T-cell (primary cell): ENCODE results near the gene ATP5F1E. TPM values are rescaled to one million over a fixed set of nuclear protein-coding genes. Genes with fewer than 3 reads are reported as not detected.

Experiments
- ATAC-seq, 4 experiments: fragments of 200-7000 bp in 3 of 4; fragments of 150-1000 bp in 1 of 4; cut with Tn5 transposase; replicated peaks in 1 of 4; 1 replicate in 3 of 4; 2 replicates in 1 of 4; pipeline ENCODE4 v1.10.0; 2021; ENCODE audit warnings: moderate library complexity in 3 of 4, mild to moderate bottlenecking in 2 of 4, moderate number of reproducible peaks in 1 of 4
- CTCF ChIA-PET, 2 donors: fragments of 300-600 bp; sonication (Branson Sonifier 250); formaldehyde crosslinking; loops; one replicate each; lab custom pipeline; 2022; ENCODE audit warnings: antibody characterized with exemption in 2 of 2; lab: Charles Lee
- POLR2A ChIA-PET, 2 donors: fragments of 300-600 bp; sonication (Branson Sonifier 250); formaldehyde crosslinking; loops; one replicate each; lab custom pipeline; 2022; ENCODE audit warnings: antibody characterized with exemption in 2 of 2; lab: Charles Lee
- DNase-seq, 35 experiments: peaks; one replicate each; pipeline versions ENCODE4 v3.0.0 to v3.0.0-alpha.2; 2013 to 2023
- H3K27ac ChIP-seq: one replicate; pipeline ENCODE4 v1.5.1; 2013; ENCODE audit warnings: low read length
- H3K27me3 ChIP-seq, 2 experiments: replicated peaks in 1 of 2; 1 replicate in 1 of 2; 2 replicates in 1 of 2; pipeline versions ENCODE4 v1.6.1 to v1.7.0; 2013; ENCODE audit warnings: low read length in 1 of 2, mixed read lengths in 1 of 2; ENCODE audit not compliant: control insufficient read depth in 2 of 2, insufficient read depth in 2 of 2; ENCODE audit errors: extremely low read depth in 1 of 2
- H3K36me3 ChIP-seq, 2 donors: 1 replicate in 1 of 2; 2 replicates in 1 of 2; pipeline versions ENCODE4 v1.6.1 to v1.7.0; 2013; ENCODE audit warnings: low read length in 1 of 2; ENCODE audit not compliant: control insufficient read depth in 2 of 2, insufficient read depth in 1 of 2; ENCODE audit errors: extremely low read depth in 1 of 2
- H3K4me1 ChIP-seq, 2 experiments: 1 replicate in 1 of 2; 2 replicates in 1 of 2; pipeline versions ENCODE4 v1.6.1 to v1.7.0; 2013; ENCODE audit warnings: low read length in 2 of 2, mixed read lengths in 1 of 2; ENCODE audit not compliant: insufficient read depth in 2 of 2, control insufficient read depth in 1 of 2; ENCODE audit errors: extremely low read depth in 1 of 2
- H3K4me3 ChIP-seq, 2 donors: 1 replicate in 1 of 2; 2 replicates in 1 of 2; pipeline versions ENCODE4 v1.5.1 to v1.7.0; 2013; ENCODE audit warnings: mild to moderate bottlenecking in 2 of 2, low read length in 1 of 2, moderate library complexity in 1 of 2; ENCODE audit not compliant: control insufficient read depth in 1 of 2; ENCODE audit errors: extremely low read depth in 1 of 2
- H3K9me3 ChIP-seq: 2 replicates; pipeline ENCODE4 v1.7.0; 2013
- H3K27ac Mint-ChIP-seq, 2 donors: one replicate each; pipeline ENCODE4 v1.8.0; 2020 to 2021; ENCODE audit warnings: mild to moderate bottlenecking in 2 of 2, mixed read lengths in 2 of 2
- H3K27me3 Mint-ChIP-seq, 2 donors: one replicate each; pipeline ENCODE4 v1.8.0; 2021 to 2022; ENCODE audit warnings: mixed read lengths in 2 of 2
- H3K36me3 Mint-ChIP-seq: one replicate; pipeline ENCODE4 v1.8.0; 2021; ENCODE audit warnings: mixed read lengths
- H3K4me1 Mint-ChIP-seq, 3 donors: one replicate each; pipeline ENCODE4 v1.8.0; 2020 to 2022; ENCODE audit warnings: mixed read lengths in 3 of 3, mild to moderate bottlenecking in 1 of 3
- H3K4me3 Mint-ChIP-seq, 3 donors: one replicate each; pipeline ENCODE4 v1.8.0; 2020 to 2022; ENCODE audit warnings: mild to moderate bottlenecking in 3 of 3, mixed read lengths in 3 of 3, moderate library complexity in 3 of 3
- H3K9me3 Mint-ChIP-seq, 3 donors: one replicate each; pipeline ENCODE4 v1.8.0; 2020 to 2022; ENCODE audit warnings: mixed read lengths in 3 of 3
- whole genome bisulfite sequencing: methylation state at CpG from one replicate; pipeline ENCODE4 v1.1.5; 2013; ENCODE audit warnings: missing lambda C conversion rate; ENCODE audit not compliant: insufficient coverage; 5-methylcytosine and 5-hydroxymethylcytosine counted together
- total RNA-seq, 35 experiments: library from RNA in 6 of 35; stranded (reverse) in 6 of 35; fragments of 120-200 nt in 1 of 35; gene quantifications; one replicate each; pipeline versions ENCODE4 v1.2.1 to v1.2.4 and lab custom pipeline; 2013 to 2026

Gene ATP5F1E
- total RNA-seq, 5 donors from 2014 or later (not counting 1 experiment from before 2014, with no cell fraction given), result 50.6 to 105 (median 62.4) TPM

- Mint-ChIP-seq H3K27me3 (no peaks in the 10 kb centered on the region), H3K9me3 (no peaks in the 10 kb centered on the region), H3K4me3 (no peak overlapping the region), H3K27ac (peak overlapping the region in 1 of 2 donors; percentile 35), H3K4me1 (peaks cover 41 to 52% (median 46%) of the 10 kb centered on the region in 3 donors), H3K36me3 (peaks cover 57% of the 10 kb centered on the region)
- DNase-seq, result no peak
- ATAC-seq, result no peak
- Histone ChIP-seq H3K4me3 (no peak overlapping the region), H3K9me3 (no peaks in the 10 kb centered on the region), H3K27me3 (no peaks in the 10 kb centered on the region), H3K36me3 (peaks cover 0 to 50% of the 10 kb centered on the region in 2 donors), H3K27ac (no peak overlapping the region), H3K4me1 (peaks cover 20 to 34% of the 10 kb centered on the region in 2 experiments)
- ChIA-PET POLR2A (no interaction called here), CTCF (no interaction called here)
- WGBS, result 100% methylated on average over 1 of the region's 2 CpGs
These were observed 1.6 kb upstream of the ATP5F1E start for GRCh38 chr20:59033616-59034165.

- Mint-ChIP-seq H3K27ac (peak overlapping the region; percentile 92 to 96), H3K4me3 (peak overlapping the region; percentile 83 to 95 (median 91)), H3K27me3 (no peaks in the 10 kb centered on the region), H3K36me3 (peaks cover 59% of the 10 kb centered on the region), H3K4me1 (peaks cover 47 to 57% (median 49%) of the 10 kb centered on the region in 3 donors), H3K9me3 (no peaks in the 10 kb centered on the region)
- no peak for DNase-seq
- no peak for ATAC-seq
- CTCF ChIA-PET, result no interaction called here
- H3K36me3 ChIP-seq, result peaks cover 0 to 54% of the 10 kb centered on the region in 2 donors
- peaks cover 23 to 37% of the 10 kb centered on the region in 2 experiments for H3K4me1 ChIP-seq
- no peaks in the 10 kb centered on the region for H3K9me3 ChIP-seq
- peak overlapping the region in 1 of 2 donors; percentile 62 for H3K4me3 ChIP-seq
- peak overlapping the region; percentile 78 for H3K27ac ChIP-seq
- H3K27me3 ChIP-seq, result no peaks in the 10 kb centered on the region
- no CpG with 5 or more reads among the region's 1 CpG for WGBS
- POLR2A ChIA-PET, result interaction anchor here in 1 of 2 donors (0.6 to 1.1 kb wide), 2 partner anchors 25 to 55 kb away, joined by 3 read pairs; no protein-coding TSS in a partner anchor
These were observed 958 bp upstream of the ATP5F1E start for GRCh38 chr20:59033093-59033492.

- ChIA-PET CTCF (interaction anchor here (0.6 to 1.7 kb wide), 9 partner anchors 9 to 175 kb away, joined by 3 to 12 read pairs (median 3); partner anchors contain the start of gene PRELID3B (in 1 of the 2)), POLR2A (interaction anchor here (0.6 to 2.2 kb wide), 9 partner anchors 9 to 134 kb away, joined by 3 to 31 read pairs (median 3); partner anchors contain the start of genes PRELID3B (in 1 of the 2) and ZNF831 (in 1 of the 2))
- Mint-ChIP-seq H3K27ac (peak overlapping the region; percentile 92 to 96), H3K4me1 (peaks cover 51 to 58% (median 51%) of the 10 kb centered on the region in 3 donors), H3K4me3 (peak overlapping the region; percentile 83 to 95 (median 91)), H3K27me3 (no peaks in the 10 kb centered on the region), H3K9me3 (no peaks in the 10 kb centered on the region), H3K36me3 (peaks cover 58% of the 10 kb centered on the region)
- H3K27ac ChIP-seq, result peak overlapping the region; percentile 78
- peaks cover 23 to 37% of the 10 kb centered on the region in 2 experiments for H3K4me1 ChIP-seq
- H3K27me3 ChIP-seq, result no peaks in the 10 kb centered on the region
- H3K36me3 ChIP-seq, result peaks cover 0 to 53% of the 10 kb centered on the region in 2 donors
- H3K9me3 ChIP-seq, result no peaks in the 10 kb centered on the region
- WGBS, result 5% methylated on average over 9 of the region's 13 CpGs
- DNase-seq, result no peak
- ATAC-seq, result peak in 1 of 4 experiments; percentile 22
- H3K4me3 ChIP-seq, result peak overlapping the region; percentile 58 to 62
These were observed 551 bp upstream of the ATP5F1E start for GRCh38 chr20:59032713-59033059.

GRCh38 chr20:59031564-59032022 lies 542 bp downstream of the ATP5F1E start:
- DNase-seq (peak in 1 of 35 experiments; percentile 45), ATAC-seq (no peak)
- POLR2A ChIA-PET, result interaction anchor here (0.5 to 2.2 kb wide), 6 partner anchors 11 to 339 kb away, joined by 3 to 31 read pairs (median 4); partner anchors contain the start of genes NPEPL1 (in 1 of the 2), PRELID3B (in 1 of the 2) and ZNF831 (in 1 of the 2)
- H3K36me3 Mint-ChIP-seq, result peaks cover 58% of the 10 kb centered on the region
- CTCF ChIA-PET, result interaction anchor here in 1 of 2 donors (0.7 to 1.7 kb wide), 9 partner anchors 10 to 222 kb away, joined by 3 to 12 read pairs (median 4); partner anchors contain the start of gene PRELID3B
- peak overlapping the region; percentile 91 to 95 (median 94) for H3K4me3 Mint-ChIP-seq
- no peaks in the 10 kb centered on the region for H3K9me3 ChIP-seq
- peak overlapping the region; percentile 78 to 88 for H3K4me3 ChIP-seq
- H3K4me1 Mint-ChIP-seq, result peaks cover 54 to 59% (median 56%) of the 10 kb centered on the region in 3 donors
- H3K36me3 ChIP-seq, result peaks cover 0 to 54% of the 10 kb centered on the region in 2 donors
- H3K27me3 Mint-ChIP-seq, result no peaks in the 10 kb centered on the region
- WGBS, result 0% methylated on average over 7 of the region's 13 CpGs
- no peaks in the 10 kb centered on the region for H3K27me3 ChIP-seq
- H3K27ac Mint-ChIP-seq, result peak overlapping the region; percentile 94 to 96
- peaks cover 30 to 41% of the 10 kb centered on the region in 2 experiments for H3K4me1 ChIP-seq
- H3K9me3 Mint-ChIP-seq, result no peaks in the 10 kb centered on the region
- H3K27ac ChIP-seq, result peak overlapping the region; percentile 70

GRCh38 chr20:59030911-59031563 lies 1.1 kb downstream of the ATP5F1E start:
- Mint-ChIP-seq H3K36me3 (peaks cover 54% of the 10 kb centered on the region), H3K27me3 (no peaks in the 10 kb centered on the region), H3K4me1 (peaks cover 58 to 64% (median 59%) of the 10 kb centered on the region in 3 donors), H3K27ac (peak overlapping the region; percentile 94 to 96), H3K4me3 (peak overlapping the region; percentile 91 to 95 (median 94)), H3K9me3 (no peaks in the 10 kb centered on the region)
- CTCF ChIA-PET, result interaction anchor here (0.6 to 1.7 kb wide), 6 partner anchors 11 to 383 kb away, joined by 3 to 14 read pairs (median 6); partner anchors contain the start of gene PRELID3B (in 1 of the 2)
- ATAC-seq (no peak), DNase-seq (no peak)
- WGBS, result 17% methylated on average over 1 of the region's 7 CpGs
- Histone ChIP-seq H3K36me3 (peaks cover 0 to 52% of the 10 kb centered on the region in 2 donors), H3K27me3 (no peaks in the 10 kb centered on the region), H3K27ac (no peak overlapping the region), H3K4me1 (peaks cover 30 to 41% of the 10 kb centered on the region in 2 experiments), H3K9me3 (no peaks in the 10 kb centered on the region), H3K4me3 (peak overlapping the region; percentile 78 to 88)
- POLR2A ChIA-PET, result interaction anchor here (0.5 to 2.2 kb wide), 5 partner anchors 11 to 163 kb away, joined by 3 to 31 read pairs (median 4); partner anchors contain the start of gene PRELID3B (in 1 of the 2)
